Suprapubic skin (tissue), 3 donors: Measurements from ENCODE around the gene TAGLN2.

ENCODE experiments used
- CTCF ChIP-seq, 2 donors: fragments of 200-600 bp in 1 of 2; fragments of 450-650 bp in 1 of 2; sonication (generic) in 1 of 2; IDR thresholded peaks; one replicate each; pipeline ENCODE4 v1.5.1; 2016 to 2019; ENCODE audit warnings: antibody characterized with exemption in 2 of 2, mild to moderate bottlenecking in 1 of 2, moderate library complexity in 1 of 2
- POLR2A ChIP-seq, 2 donors: fragments of 450-650 bp; IDR thresholded peaks; one replicate each; pipeline ENCODE4 v1.6.1; 2017; ENCODE audit warnings: antibody characterized with exemption in 2 of 2, mild to moderate bottlenecking in 2 of 2, moderate library complexity in 2 of 2

- TF ChIP-seq POLR2A (IDR thresholded peaks at IDR 0.05) = no peak
- no peak for TF ChIP-seq CTCF (IDR thresholded peaks at IDR 0.05)
These were observed 47.4 kb downstream of the TAGLN2 start for GRCh38 chr1:159877695-159878444.
